ENCODE measurements around the gene RTL5.

GRCh38 chrX:72137846-72138495 is 6.3 kb upstream of the RTL5 start:
- TF ChIP-seq CTCF (IDR thresholded peaks at IDR 0.05; ENCODE audit: low read length) (no peak), EZH2 (IDR thresholded peaks at IDR 0.05; ENCODE audit: borderline replicate concordance, low read length) (no peak)
